Astrocyte (in vitro differentiated cells and primary cell): ENCODE measurements around the gene PCNT.

Experiments
- EZH2 ChIP-seq: IDR thresholded peaks from 2 replicates; pipeline ENCODE4 v1.6.1; 2012; ENCODE audit warnings: mild to moderate bottlenecking, low read length, inconsistent platforms; ENCODE audit not compliant: insufficient read depth
- TF ChIP-seq, protein P1 (sequence below): IDR thresholded peaks from 2 replicates; pipeline ENCODE4 v1.5.1; 2011; ENCODE audit warnings: low read depth, mild to moderate bottlenecking, inconsistent platforms, low read length, moderate library complexity; ENCODE audit not compliant: insufficient read depth

DNA sequence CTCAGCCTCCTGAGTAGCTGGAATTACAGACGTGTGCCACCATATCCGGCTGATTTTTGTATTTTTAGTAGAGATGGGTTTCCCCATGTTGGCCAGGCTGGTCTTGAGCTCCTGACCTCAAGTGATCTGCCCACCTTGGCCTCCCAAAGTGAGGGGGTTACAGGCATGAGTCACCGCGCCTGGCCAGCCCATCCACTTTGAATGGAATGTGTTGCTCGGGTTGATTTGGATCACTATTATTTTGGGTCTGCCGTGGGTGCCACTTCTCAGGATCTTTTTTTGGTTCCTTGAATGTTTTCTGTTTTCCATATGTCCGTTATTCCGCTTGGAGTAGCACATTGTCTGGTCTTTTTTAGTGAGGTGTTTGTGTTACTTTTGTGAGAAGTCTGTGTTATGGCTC is 17.0 kb downstream of the PCNT start:
- no peak for TF ChIP-seq EZH2
- TF ChIP-seq, protein P1, sequence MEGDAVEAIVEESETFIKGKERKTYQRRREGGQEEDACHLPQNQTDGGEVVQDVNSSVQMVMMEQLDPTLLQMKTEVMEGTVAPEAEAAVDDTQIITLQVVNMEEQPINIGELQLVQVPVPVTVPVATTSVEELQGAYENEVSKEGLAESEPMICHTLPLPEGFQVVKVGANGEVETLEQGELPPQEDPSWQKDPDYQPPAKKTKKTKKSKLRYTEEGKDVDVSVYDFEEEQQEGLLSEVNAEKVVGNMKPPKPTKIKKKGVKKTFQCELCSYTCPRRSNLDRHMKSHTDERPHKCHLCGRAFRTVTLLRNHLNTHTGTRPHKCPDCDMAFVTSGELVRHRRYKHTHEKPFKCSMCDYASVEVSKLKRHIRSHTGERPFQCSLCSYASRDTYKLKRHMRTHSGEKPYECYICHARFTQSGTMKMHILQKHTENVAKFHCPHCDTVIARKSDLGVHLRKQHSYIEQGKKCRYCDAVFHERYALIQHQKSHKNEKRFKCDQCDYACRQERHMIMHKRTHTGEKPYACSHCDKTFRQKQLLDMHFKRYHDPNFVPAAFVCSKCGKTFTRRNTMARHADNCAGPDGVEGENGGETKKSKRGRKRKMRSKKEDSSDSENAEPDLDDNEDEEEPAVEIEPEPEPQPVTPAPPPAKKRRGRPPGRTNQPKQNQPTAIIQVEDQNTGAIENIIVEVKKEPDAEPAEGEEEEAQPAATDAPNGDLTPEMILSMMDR: no peak
